ENCODE measurements around the gene XXYLT1.
"Not testable (repeated sequence)": the region's sequence is repeated elsewhere in the genome, so short reads cannot be mapped to it uniquely, and the experiment has no call there.

Gene XXYLT1

DNA sequence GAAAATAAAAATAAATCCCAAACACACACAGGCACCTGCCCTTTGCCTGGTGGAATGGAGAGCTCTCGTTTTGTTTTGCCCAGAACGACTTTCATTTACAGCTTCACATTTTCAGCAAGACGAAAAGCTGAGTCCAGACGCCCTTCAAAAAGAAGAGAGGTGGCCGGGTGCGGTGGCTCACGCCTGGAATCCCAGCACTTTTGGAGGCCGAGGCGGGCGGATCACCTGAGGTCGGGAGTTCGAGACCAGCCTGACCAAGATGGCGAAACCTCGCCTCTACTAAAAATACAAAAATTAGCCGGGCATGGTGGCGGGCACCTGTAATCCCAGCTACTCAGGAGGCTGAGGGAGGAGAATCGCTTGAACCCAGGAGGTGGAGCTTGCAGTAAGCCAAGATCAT lies 163.9 kb downstream of the XXYLT1 start:
- DNase-seq: not testable (repeated sequence)

DNA sequence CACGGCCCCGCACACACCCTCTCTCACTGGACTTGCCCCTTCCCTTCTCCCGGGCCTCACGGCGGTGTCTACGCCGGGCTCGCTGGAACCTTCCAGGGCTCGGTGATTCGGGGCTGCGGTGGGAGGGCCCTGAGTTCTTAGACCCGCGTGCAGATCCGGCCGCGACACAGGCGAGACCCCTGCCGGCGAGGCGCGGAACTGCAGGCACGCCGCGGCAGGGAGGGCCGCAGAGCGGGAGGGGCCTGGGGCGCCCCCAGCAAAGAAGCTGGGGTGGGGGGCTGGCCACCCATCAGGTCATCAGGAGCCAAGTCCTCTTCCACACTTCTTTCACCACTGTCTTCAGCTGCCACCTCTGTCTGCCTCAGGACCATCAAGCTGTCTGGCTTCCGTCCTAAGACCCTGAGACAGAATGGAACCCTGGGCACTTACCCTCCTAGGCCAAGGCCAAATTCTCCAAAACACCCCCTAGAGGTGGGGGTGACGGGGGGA lies 164.5 kb downstream of the XXYLT1 start:
- DNase-seq: no peak

DNA sequence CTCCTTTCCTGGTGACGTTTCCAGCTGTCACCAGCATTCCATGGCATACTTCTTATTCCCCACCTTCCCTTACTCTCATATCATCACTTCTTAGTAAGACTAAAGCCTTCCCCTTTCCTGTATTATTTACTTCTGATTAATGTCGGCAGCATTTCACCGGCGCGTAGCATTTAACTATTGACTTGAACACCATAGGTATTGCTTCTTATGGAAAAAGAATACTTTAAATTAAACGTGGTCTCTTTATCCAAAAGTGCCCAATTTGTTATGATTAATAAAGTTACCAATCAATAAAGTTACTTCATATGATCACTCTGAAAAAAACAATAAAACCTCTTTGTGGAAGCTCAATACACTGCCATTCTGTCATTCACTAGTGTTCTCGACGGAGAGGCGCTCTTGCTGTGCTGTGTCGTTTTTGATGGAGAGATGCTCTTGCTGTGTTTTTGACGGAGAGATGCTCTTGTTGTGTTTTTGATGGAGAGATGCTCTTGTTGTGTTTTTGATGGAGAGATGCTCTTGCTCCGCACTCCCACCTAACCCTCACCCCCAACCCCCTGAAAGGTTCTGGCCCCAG lies 165.0 kb downstream of the XXYLT1 start:
- DNase-seq: no peak

DNA sequence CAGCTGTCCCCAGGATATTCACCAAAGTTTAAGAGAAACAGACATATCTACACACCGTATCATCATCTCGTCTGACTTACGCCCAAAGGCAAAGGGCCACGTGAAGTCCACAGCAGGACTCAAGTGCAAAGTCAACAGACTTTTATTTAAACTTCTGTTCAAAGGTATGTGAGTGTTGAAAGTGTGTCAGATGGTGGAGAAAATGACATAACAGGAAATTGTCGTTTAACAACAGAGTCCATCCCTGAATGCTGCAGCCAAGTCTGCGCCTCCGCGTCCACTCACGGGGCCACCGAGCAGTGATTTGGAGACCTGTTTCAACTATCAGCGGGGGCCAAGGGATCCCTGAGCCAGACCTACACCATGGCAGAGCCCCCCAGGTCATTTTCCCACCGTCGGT lies 165.6 kb downstream of the XXYLT1 start:
- no peak for DNase-seq

DNA sequence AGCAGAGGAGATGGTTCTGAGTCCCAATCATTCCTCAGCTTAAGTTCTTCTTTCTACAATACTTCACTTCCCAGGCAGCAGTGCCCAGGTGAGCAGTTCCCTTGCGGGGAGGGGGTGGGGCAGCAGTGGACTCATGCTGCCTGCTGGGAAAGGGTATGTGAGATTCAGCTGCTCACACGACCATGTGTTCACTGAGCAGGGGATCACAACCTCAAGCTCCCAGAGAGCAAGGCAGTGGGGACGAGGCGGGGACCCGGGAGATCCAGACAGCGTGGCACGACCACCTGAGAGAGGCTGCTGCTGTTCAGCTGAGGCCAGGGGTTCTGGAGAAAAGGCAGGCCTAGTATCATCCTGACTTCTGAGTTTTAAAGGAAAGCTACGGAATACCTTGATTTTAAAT lies 166.6 kb downstream of the XXYLT1 start:
- DNase-seq: no peak

DNA sequence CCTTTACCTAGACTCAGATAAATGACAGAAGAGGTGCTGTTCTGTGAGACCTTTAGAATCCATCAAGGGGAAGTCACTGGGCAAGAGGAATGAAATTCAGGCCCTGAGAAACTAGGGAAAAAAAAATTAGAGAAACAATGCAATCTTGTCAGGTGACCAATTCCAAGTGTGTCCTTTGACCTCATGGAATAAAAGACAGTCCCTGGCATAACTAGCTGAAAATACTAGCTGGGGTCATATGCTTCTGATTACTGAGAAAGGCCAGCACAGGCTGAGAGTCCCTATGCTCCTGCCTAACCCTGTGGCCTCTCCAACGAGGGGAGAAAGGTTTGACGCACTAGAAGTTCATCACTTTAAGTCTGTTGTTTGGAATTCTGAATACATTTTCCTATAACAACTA lies 167.3 kb downstream of the XXYLT1 start:
- no peak for DNase-seq

DNA sequence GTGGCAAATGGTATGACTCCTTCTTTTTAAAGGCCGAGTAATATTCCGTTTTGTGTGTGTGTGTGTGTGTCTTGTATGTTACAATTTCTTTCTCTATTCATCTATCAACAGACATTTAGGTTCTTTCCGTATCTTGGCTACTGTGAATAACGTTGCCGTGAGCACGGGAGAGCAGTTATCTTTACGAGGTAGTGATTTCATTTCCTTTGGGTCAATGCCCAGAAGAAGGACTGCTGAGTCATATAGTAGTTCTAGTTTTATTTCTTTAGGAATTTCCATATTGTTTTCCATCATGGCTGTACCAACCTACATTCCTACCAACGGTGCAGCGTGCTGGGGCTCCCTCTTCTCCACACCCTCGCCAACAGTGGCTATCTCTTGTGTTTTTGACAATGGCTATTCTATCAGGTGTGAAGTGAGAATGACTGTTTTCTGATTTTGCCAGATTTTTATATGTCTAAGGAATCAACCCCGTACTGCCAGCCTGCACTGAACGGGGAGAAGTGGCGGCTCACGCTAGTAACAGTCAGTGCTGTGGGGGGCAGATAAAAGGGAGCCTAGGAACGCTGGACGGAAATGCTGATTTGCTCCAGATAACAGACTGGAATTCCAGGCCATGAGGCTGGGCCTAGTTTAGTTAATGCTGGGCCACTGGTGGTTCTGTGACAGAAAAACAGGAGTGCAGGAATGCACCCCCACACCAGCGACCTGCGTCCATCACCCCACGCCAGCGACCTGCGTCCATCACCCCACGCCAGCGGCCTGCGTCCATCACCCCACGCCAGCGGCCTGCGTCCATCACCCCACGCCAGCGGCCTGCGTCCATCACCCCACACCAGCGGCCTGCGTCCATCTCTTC lies 168.1 kb downstream of the XXYLT1 start:
- DNase-seq: no peak

DNA sequence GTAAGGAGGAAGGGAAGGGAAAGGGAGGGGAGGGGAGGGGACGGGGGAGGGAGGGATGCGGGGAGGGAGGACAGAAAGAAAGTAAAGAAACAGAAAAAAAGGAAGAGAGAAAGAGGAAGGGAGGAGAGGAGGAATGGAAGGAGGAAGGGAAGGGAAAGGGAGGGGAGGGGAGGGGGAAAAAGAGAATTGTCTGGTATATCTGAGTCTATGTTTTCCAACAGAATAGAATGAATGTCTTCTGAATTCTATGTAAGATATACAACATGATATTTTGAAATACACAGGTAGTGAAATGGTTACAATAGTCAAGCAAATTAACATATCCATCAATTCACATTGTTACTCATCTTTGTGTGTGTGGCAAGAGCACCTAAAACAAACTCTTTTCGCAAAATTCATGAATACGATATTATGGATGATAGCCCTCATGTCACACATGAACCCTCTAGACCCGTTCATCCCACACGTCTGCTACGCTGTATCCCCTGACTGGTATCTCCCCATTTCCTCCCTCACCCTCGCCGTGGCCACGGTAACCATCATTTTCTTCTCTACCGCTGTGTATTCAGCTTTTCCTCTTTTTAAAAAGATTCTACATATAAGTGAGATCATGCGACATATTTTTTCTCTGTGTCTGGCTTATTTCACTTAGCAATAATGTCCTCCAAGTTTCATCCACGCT lies 168.9 kb downstream of the XXYLT1 start:
- DNase-seq: no peak

DNA sequence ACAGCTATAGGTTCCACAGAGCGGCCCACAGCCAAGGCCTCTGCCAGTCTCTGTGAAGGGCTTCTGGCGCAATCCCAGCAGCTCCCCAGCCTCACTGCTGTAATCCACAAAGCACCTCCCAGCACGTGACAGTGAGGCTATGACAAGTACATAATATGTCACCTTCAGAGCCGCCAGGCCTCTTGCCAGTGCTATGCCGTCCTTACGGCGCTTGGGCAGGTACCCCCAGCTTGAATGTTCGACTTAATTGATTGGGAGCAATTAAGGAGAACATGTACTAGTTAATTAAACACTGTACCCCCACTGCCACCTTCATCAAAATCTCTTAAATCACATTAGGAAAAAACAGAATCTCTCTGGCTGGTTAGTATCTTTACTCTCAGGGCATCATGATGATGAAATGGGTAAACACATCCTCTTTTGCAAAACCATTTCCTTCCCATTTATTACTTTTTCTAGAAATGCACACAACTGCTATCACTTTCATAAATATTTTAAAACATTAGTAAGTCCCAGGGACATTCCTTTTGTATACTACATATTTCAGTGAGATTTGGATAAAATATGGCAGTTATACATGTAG lies 169.9 kb downstream of the XXYLT1 start:
- DNase-seq: peak; percentile 82

DNA sequence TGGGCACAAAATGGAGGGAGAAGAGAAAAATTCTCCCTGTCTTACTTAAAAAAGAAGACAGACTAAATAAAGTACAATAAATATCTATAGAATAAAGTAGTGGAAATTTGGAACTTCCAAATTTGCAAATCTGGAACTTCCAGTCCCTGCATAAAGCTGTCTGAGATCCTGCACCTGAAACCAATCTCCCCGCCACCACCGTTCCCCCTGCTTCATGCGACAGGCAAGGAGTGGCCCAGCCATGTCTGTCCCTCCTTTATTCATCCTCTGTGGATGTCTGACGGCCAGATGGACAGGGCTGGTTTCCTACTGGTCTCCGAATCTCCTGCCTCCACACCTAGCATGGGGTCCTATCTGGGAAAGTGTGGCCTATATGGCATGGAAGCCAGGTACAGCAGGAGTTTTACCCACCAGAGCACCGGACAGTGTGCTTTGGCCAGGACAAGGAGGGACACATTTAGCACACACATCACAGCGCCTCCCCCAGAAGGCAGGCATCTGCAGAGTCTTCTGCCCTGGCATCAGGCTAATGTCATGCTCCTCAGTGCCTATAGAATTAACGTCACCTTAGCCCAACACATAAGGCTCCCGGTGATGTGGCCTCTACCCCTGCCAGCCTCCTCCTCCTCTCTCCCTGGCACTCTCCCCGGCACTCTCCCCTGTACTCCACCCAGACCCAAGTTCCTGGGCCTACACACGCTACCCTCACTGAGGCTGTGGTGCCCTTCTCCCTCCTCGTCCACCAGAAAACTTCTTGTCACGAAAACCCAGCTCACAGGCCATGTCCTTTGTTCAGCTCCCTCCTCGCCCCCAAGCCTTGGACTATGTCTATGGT lies 170.8 kb downstream of the XXYLT1 start:
- no peak for DNase-seq

DNA sequence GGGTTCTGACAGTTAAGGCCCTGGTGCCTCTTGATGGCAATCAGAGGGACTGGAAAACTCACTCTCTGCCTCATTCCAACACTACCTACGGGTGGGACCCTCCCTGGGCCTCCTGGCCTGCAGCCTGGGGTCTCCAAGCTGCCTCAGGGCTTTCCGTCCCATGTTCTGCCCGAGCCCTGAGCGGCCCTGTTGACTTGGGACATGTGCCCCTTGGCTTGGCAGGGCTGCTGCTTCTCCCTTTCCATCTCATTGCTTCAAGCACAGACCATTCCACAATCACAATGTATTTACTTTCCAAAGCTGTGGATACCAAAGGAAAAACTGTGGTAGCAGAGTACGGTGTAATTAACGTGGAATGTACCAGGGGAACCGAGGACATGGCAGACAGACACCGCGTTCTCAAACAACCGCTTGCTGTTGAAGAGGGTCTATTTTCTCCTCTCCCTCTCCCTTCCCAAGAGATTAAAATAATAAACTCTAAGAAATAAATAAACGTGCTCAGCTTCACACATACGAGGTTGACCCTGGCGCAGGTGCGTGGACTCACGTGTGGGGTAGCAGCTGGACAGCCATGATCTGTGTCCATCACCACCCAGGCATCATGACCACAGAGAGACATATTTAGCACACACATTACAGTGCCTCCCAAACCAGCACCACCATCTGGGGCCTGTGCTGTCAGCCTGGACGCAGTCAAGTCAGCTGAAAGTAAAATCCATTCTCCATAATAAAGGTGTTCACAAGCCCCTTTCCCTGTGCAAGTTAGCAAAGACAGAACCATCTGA lies 172.0 kb downstream of the XXYLT1 start:
- DNase-seq: no peak

DNA sequence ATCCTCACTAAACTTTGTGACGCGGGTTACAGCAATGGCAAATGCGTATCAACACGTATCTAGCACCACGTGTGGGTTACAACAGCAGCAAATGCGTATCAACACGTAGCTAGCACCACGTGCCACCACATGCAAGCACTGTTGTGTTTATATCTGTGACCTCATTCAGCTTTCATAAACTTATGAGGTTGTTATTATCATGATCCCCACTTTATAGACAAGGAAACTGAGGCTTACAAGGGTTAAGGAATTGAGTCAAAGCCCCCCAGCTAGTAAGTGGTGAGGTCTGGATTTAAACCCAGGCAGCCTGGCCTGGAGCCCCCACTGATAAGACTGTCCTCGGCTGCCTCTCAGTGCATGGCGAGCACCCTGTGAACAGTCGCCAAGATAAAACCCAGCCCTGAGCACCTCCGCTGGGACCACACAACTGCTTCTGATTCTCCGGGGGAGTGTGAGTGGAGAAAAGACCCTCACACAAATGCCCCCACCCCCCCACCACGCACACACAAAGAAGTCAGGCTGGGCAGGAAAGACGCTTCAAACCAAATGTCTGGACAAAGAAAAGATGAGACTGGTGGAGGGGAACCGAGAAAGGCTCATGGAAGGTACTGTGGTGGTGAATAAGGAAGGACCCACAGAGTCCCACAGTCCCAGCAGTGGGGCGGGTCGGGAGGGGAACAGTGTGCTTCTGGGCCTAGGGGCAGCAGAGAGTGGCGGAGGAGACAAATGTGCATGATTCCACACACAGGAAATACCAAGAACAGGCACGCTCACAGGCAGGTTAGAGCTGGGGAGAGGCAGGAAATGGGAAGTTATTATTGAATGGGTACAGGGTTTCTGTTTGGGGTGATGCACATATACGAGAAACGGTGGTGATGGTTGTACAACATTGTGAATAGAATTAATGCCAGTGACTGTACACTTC lies 173.4 kb downstream of the XXYLT1 start:
- no peak for DNase-seq

DNA sequence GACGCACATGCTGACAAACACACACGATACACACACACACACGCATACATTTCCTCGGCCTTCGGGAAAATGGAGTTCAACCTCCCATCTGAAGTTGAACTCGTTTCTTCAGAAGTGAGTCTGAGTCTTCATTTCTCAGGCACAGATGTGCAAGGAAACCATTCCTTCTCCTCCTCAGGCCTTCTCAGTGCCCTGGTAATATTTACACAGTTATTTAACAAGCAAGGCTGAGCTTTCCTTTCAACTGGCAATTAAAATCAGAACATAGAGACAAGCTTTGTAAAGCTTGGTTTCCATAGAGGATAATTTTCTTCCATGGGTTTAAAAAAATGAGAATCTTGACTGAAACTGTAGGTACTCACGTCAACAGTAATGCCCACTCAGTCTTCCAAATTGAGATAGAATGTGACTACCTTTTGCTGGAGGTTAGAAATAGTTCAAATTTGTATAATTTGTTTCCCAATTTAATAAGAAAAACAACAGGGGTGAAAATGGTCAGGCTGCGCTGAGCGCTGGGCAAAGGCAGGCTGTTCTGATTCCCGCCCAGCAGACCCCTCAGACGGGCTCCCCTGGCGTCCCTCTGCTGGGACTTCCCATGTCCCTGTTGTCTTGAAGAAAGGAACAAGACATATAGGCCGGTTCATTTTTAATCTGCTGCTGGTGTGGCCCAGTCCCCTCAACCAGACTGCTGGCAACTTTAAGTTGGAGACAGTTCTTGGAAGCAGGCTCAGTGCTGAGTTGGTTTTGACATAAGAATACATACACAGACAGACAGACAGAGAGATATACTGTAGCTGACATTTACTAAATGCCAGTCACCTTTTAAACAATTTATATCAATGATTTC lies 174.3 kb downstream of the XXYLT1 start:
- DNase-seq: no peak

DNA sequence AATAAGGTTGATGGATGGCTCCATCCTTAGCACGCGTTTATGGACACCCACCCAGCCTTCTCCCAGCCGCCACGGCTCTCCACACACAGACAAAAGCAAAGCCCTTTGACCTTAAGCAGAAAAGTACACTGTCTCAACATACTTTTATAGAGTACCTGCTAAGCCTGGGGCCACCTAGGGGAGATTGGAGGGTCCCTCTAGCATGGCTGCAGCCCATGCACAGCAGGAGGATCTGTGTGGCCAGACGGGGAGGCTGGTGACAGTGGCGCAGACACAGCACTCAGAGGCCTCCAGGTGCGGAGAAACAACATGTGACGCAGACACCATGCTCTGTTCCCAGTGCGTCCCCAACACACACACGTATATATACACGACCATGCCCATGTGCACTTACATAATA lies 174.9 kb downstream of the XXYLT1 start:
- no peak for DNase-seq

DNA sequence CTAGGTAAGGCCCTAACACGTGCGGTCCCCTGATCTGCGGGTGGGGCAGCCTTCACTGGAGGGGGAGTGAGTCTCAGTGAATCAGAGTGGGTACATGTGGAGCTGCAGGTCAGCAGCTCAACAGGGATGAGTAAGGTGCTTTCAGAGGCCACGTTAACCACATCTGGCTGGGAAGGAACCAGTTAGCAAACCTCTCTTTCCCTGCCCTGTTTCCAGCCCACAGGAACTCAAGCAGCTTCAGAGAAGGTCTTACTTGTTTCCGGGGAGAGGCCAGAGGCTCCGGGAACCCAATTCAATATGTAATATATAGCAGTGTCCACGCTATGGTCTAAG lies 175.3 kb downstream of the XXYLT1 start:
- DNase-seq: no peak

DNA sequence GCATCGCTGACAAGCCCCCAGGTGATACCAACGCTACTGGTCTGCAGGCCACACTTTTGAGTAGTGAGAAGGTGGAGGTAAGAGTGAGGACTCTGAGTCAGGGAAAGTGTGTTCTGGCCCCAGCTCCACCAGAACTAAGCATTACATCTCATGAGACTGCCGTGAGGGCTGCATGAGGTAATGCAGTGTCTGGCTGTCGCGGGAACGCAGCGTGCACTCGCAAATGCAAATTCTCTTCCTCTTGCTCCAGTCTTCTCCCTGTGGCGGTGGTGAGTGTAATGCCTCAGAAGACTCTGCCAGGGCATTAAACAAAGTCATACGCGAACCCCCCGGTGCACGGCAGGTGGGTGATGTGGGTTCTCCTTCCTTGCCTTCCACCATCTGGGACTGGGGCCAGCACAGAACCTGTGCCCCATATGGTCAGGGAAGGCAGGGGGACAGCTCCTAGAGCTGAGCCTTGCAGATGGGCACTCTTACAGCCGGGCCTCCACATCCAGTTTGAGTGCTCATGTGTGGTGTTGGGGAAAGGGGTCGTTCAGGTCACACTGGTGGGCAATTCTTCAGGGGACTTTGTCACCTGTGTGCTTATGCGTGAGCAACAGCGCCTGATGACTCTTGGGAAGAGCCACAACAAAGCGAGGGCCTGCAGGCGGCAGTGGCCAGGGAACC lies 175.8 kb downstream of the XXYLT1 start:
- DNase-seq: no peak

DNA sequence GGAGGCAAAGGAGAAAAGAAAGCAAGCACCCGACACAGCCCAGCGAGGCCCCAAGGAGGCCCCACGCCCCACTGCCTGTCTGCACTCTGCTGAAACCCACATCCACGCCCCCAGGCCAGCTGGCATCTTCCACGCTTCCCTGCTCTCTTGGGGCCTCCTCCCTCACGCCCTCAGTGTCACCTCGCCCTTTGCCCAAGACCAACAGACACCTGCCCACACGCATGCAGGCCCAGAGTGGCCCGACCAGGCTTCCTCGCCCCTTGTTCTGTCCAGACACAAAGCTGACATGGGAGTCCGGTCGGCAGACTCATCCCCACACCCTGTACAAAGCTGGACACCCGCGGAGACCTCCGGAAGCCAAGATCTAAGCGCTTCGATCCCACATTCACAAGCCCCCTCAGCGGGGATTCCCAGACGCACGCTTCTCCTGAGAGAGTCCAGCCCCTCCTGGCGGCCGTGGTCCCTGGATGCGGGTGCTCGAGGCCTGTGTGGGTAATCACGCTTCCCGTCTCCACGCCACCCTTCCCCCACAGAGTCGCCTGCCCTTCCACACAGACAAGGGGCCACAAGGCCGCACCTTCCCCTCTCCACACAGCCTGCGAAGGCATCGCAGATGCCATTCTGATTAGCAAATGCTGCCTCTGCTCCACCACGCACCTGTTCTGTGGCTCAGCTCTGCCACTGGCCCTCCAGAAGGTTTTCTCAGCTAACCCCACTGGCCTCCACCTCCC lies 176.6 kb downstream of the XXYLT1 start:
- DNase-seq: no peak

DNA sequence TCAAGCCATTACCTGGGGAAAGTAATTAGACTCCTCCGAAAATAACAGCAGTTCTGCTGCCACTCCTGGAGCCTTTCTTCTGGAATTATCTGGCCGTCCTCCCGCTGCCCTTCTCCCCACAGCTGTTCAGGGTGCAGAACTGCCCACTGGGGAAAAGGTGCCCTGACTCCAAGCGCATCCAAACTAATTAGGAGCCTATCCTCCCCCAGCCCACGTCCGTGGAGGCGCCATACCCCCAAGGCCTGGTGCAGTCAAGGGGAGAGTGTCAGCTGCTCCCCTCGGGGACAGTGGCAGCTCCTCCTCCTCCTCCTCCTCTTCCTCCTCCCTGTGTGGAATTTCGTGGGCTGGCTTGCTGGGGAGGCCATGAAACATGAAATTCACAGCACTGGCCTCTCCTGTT lies 177.2 kb downstream of the XXYLT1 start:
- DNase-seq: no peak
